Tibial nerve (tissue), 4 donors: Measurements from ENCODE around the gene SAMD1.

ENCODE experiments used
- EP300 ChIP-seq, 2 donors: sonication (generic); formaldehyde crosslinking; IDR thresholded peaks; one replicate each; pipeline ENCODE4 v1.6.1; 2017; ENCODE audit warnings: antibody characterized with exemption in 2 of 2, mild to moderate bottlenecking in 1 of 2
- TF ChIP-seq, protein P1 (sequence below), 5 experiments: fragments of 200-600 bp in 3 of 5; fragments of 450-650 bp in 2 of 5; sonication (generic) in 3 of 5; IDR thresholded peaks; one replicate each; pipeline ENCODE4 v1.5.1; 2016 to 2019; ENCODE audit warnings: antibody characterized with exemption in 5 of 5, mild to moderate bottlenecking in 3 of 5, moderate library complexity in 2 of 5

DNA sequence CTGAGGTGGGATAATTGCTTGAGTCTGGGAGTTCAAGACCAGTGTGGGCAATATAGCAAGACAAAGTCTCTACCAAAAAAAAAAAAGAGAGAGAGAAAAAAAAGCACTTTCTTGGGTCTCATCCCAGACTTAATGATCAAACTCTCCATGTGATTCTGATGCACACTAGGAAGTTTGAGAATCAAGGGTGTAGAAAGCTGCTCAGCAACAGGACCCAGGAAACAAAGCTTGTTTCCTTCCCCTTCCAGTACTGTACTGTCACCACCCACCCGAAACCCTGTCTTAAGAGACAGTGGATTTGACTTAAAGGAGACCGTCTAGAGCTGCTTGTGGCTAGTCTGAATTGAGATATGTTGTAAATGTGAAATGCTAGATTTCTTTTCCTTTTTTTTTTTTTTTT lies 12.1 kb downstream of the SAMD1 start:
- TF ChIP-seq, protein P1, sequence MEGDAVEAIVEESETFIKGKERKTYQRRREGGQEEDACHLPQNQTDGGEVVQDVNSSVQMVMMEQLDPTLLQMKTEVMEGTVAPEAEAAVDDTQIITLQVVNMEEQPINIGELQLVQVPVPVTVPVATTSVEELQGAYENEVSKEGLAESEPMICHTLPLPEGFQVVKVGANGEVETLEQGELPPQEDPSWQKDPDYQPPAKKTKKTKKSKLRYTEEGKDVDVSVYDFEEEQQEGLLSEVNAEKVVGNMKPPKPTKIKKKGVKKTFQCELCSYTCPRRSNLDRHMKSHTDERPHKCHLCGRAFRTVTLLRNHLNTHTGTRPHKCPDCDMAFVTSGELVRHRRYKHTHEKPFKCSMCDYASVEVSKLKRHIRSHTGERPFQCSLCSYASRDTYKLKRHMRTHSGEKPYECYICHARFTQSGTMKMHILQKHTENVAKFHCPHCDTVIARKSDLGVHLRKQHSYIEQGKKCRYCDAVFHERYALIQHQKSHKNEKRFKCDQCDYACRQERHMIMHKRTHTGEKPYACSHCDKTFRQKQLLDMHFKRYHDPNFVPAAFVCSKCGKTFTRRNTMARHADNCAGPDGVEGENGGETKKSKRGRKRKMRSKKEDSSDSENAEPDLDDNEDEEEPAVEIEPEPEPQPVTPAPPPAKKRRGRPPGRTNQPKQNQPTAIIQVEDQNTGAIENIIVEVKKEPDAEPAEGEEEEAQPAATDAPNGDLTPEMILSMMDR (IDR thresholded peaks at IDR 0.05): no peak
- peak in 1 of 2 donors; percentile 36 for TF ChIP-seq EP300 (IDR thresholded peaks at IDR 0.05)
